ENCODE measurements around the gene GRK6. TPM values are rescaled to one million over a fixed set of nuclear protein-coding genes. Genes with fewer than 3 reads are reported as not detected.

GRK6 gene
- 10 to 100 TPM; 17.0 to 29.5 (median 24.4) TPM for polyA plus RNA-seq
- long read RNA-seq, donor 1, transcript GRK6-201 (16 exons, 2,939 nt) = major isoform, 7 of 8 reads
- long read RNA-seq, donor 1, partial matches to known transcripts = 0 of 8 reads
- long read RNA-seq, donor 1, other reads (novel, unspliced or antisense) = 0 of 8 reads
- long read RNA-seq, donor 2, partial matches to known transcripts = 0 of 3 reads
- long read RNA-seq, donor 2, other reads (novel, unspliced or antisense) = 0 of 3 reads
- long read RNA-seq, donor 3, partial matches to known transcripts = 0 of 2 reads
- long read RNA-seq, donor 3, other reads (novel, unspliced or antisense) = 0 of 2 reads
- long read RNA-seq, donor 4 = 0 reads
- long read RNA-seq, donor 5 = 0 reads
- long read RNA-seq, donor 6, partial matches to known transcripts = 5 of 6 reads
- long read RNA-seq, donor 6, other reads (novel, unspliced or antisense) = 0 of 6 reads
- long read RNA-seq, donor 7, transcript GRK6-201 (16 exons, 2,939 nt) = major isoform, 9 of 9 reads
- long read RNA-seq, donor 7, partial matches to known transcripts = 0 of 9 reads
- long read RNA-seq, donor 7, other reads (novel, unspliced or antisense) = 0 of 9 reads
- long read RNA-seq, donor 8 = 0 reads
- long read RNA-seq, donor 9, partial matches to known transcripts = 0 of 1 reads
- long read RNA-seq, donor 9, other reads (novel, unspliced or antisense) = 0 of 1 reads
- long read RNA-seq, donor 10, partial matches to known transcripts = 0 of 4 reads
- long read RNA-seq, donor 10, other reads (novel, unspliced or antisense) = 0 of 4 reads

GRCh38 chr5:177426566-177427210 is at the start of gene GRK6:
Gene GRK6 (plus strand): TSS chr5:177426676. CDS start chr5:177426846, 170 bp downstream.
- peak; percentile 65 to 79 for DNase-seq

GRCh38 chr5:177377851-177378776 is 48.4 kb upstream of the GRK6 start:
- peaks cover 0 to 4% (median 0%) of the 10 kb centered on the region in 3 donors for H3K36me3 ChIP-seq (ENCODE audit: control insufficient read depth in 3 of 3, insufficient read depth in 2 of 3, low read depth in 1 of 3, low read length in 3 of 3)
- no peaks in the 10 kb centered on the region for H3K9me3 ChIP-seq (ENCODE audit: control insufficient read depth in 2 of 2, insufficient read depth in 1 of 2, low read depth in 1 of 2, low read length in 1 of 2)
- peaks cover 0 to 4% (median 0%) of the 10 kb centered on the region in 3 donors for H3K27me3 ChIP-seq (ENCODE audit: control insufficient read depth in 3 of 3, insufficient read depth in 3 of 3, low read length in 3 of 3)
- no peak for DNase-seq
- peaks cover 0 to 7% (median 0%) of the 10 kb centered on the region in 3 donors for H3K4me1 ChIP-seq (ENCODE audit: control insufficient read depth in 3 of 3, insufficient read depth in 2 of 3, low read depth in 1 of 3, low read length in 2 of 3)
- H3K4me3 ChIP-seq (ENCODE audit: low read depth in 1 of 3, low read length in 3 of 3) = no peak overlapping the region
- 81 to 90% (median 86%) methylated on average over 8 of the region's 8 CpGs for WGBS, 3 donors
- no peak for FAIRE-seq
- peak overlapping the region in 1 of 3 donors; percentile 17 for H3K27ac ChIP-seq (ENCODE audit: low read depth in 1 of 3, low read length in 2 of 3)

More at GRCh38 chr5:177426566-177427210, at the start of gene GRK6:
- no peaks in the 10 kb centered on the region for H3K27me3 ChIP-seq (ENCODE audit: control insufficient read depth in 3 of 3, insufficient read depth in 3 of 3, low read length in 3 of 3)
- peaks cover 0 to 27% (median 0%) of the 10 kb centered on the region in 3 donors for H3K36me3 ChIP-seq (ENCODE audit: control insufficient read depth in 3 of 3, insufficient read depth in 2 of 3, low read depth in 1 of 3, low read length in 3 of 3)
- FAIRE-seq = no peak
- H3K4me1 ChIP-seq (ENCODE audit: control insufficient read depth in 3 of 3, insufficient read depth in 2 of 3, low read depth in 1 of 3, low read length in 2 of 3) = peaks cover 0 to 23% (median 13%) of the 10 kb centered on the region in 3 donors
- no peaks in the 10 kb centered on the region for H3K9me3 ChIP-seq (ENCODE audit: control insufficient read depth in 2 of 2, insufficient read depth in 1 of 2, low read depth in 1 of 2, low read length in 1 of 2)
- H3K4me3 ChIP-seq (ENCODE audit: low read depth in 1 of 3, low read length in 3 of 3) = peak within 1 kb of the TSS; percentile 70 to 90 (median 84)
- 0 to 1% (median 0%) methylated on average over 36 to 82 of the region's 82 CpGs for WGBS, 3 donors
- peak within 1 kb of the TSS; percentile 88 to 100 (median 92) for H3K27ac ChIP-seq (ENCODE audit: low read depth in 1 of 3, low read length in 2 of 3)

GRCh38 chr5:177378884-177379883 is 47.3 kb upstream of the GRK6 start:
- H3K27me3 ChIP-seq (ENCODE audit: control insufficient read depth in 3 of 3, insufficient read depth in 3 of 3, low read length in 3 of 3) = peaks cover 0 to 4% (median 0%) of the 10 kb centered on the region in 3 donors
- FAIRE-seq (no peak), DNase-seq (peak in 1 of 2 donors; percentile 51)
- H3K27ac ChIP-seq (ENCODE audit: low read depth in 1 of 3, low read length in 2 of 3) = peak overlapping the region in 1 of 3 donors; percentile 17
- no peaks in the 10 kb centered on the region for H3K9me3 ChIP-seq (ENCODE audit: control insufficient read depth in 2 of 2, insufficient read depth in 1 of 2, low read depth in 1 of 2, low read length in 1 of 2)
- peaks cover 0 to 7% (median 0%) of the 10 kb centered on the region in 3 donors for H3K4me1 ChIP-seq (ENCODE audit: control insufficient read depth in 3 of 3, insufficient read depth in 2 of 3, low read depth in 1 of 3, low read length in 2 of 3)
- WGBS, 3 donors = 71 to 77% (median 75%) methylated on average over 15 of the region's 15 CpGs
- no peak overlapping the region for H3K4me3 ChIP-seq (ENCODE audit: low read depth in 1 of 3, low read length in 3 of 3)
- no peaks in the 10 kb centered on the region for H3K36me3 ChIP-seq (ENCODE audit: control insufficient read depth in 3 of 3, insufficient read depth in 2 of 3, low read depth in 1 of 3, low read length in 3 of 3)

- Histone ChIP-seq H3K4me3 (ENCODE audit: low read depth in 1 of 3, low read length in 3 of 3) (no peak overlapping the region), H3K27ac (ENCODE audit: low read depth in 1 of 3, low read length in 2 of 3) (no peak overlapping the region)
- no peak for FAIRE-seq
These were observed 45.7 kb upstream of the GRK6 start for GRCh38 chr5:177380805-177381126.

GRCh38 chr5:177382423-177383029 is 44.0 kb upstream of the GRK6 start:
- H3K27me3 ChIP-seq (ENCODE audit: control insufficient read depth in 3 of 3, insufficient read depth in 3 of 3, low read length in 3 of 3) = peaks cover 0 to 4% (median 0%) of the 10 kb centered on the region in 3 donors
- WGBS, 3 donors = 25 to 42% (median 33%) methylated on average over 11 of the region's 11 CpGs
- peaks cover 0 to 7% (median 0%) of the 10 kb centered on the region in 3 donors for H3K4me1 ChIP-seq (ENCODE audit: control insufficient read depth in 3 of 3, insufficient read depth in 2 of 3, low read depth in 1 of 3, low read length in 2 of 3)
- H3K36me3 ChIP-seq (ENCODE audit: control insufficient read depth in 3 of 3, insufficient read depth in 2 of 3, low read depth in 1 of 3, low read length in 3 of 3) = no peaks in the 10 kb centered on the region
- FAIRE-seq (no peak), DNase-seq (no peak)
- H3K4me3 ChIP-seq (ENCODE audit: low read depth in 1 of 3, low read length in 3 of 3) = no peak overlapping the region
- no peaks in the 10 kb centered on the region for H3K9me3 ChIP-seq (ENCODE audit: control insufficient read depth in 2 of 2, insufficient read depth in 1 of 2, low read depth in 1 of 2, low read length in 1 of 2)
- no peak overlapping the region for H3K27ac ChIP-seq (ENCODE audit: low read depth in 1 of 3, low read length in 2 of 3)

More at GRCh38 chr5:177380805-177381126, 45.7 kb upstream of the GRK6 start:
- H3K36me3 ChIP-seq (ENCODE audit: control insufficient read depth in 3 of 3, insufficient read depth in 2 of 3, low read depth in 1 of 3, low read length in 3 of 3) = no peaks in the 10 kb centered on the region
- WGBS, 3 donors = 88 to 92% (median 91%) methylated on average over 6 of the region's 6 CpGs
- peaks cover 0 to 4% (median 0%) of the 10 kb centered on the region in 3 donors for H3K27me3 ChIP-seq (ENCODE audit: control insufficient read depth in 3 of 3, insufficient read depth in 3 of 3, low read length in 3 of 3)
- peaks cover 0 to 7% (median 0%) of the 10 kb centered on the region in 3 donors for H3K4me1 ChIP-seq (ENCODE audit: control insufficient read depth in 3 of 3, insufficient read depth in 2 of 3, low read depth in 1 of 3, low read length in 2 of 3)
- no peak for DNase-seq
- H3K9me3 ChIP-seq (ENCODE audit: control insufficient read depth in 2 of 2, insufficient read depth in 1 of 2, low read depth in 1 of 2, low read length in 1 of 2) = no peaks in the 10 kb centered on the region

GRCh38 chr5:177383181-177383580 is 43.3 kb upstream of the GRK6 start:
- FAIRE-seq (no peak), DNase-seq (no peak)
- Histone ChIP-seq H3K4me3 (ENCODE audit: low read depth in 1 of 3, low read length in 3 of 3) (no peak overlapping the region), H3K4me1 (ENCODE audit: control insufficient read depth in 3 of 3, insufficient read depth in 2 of 3, low read depth in 1 of 3, low read length in 2 of 3) (peaks cover 0 to 7% (median 0%) of the 10 kb centered on the region in 3 donors), H3K27me3 (ENCODE audit: control insufficient read depth in 3 of 3, insufficient read depth in 3 of 3, low read length in 3 of 3) (peaks cover 0 to 4% (median 0%) of the 10 kb centered on the region in 3 donors), H3K27ac (ENCODE audit: low read depth in 1 of 3, low read length in 2 of 3) (no peak overlapping the region), H3K36me3 (ENCODE audit: control insufficient read depth in 3 of 3, insufficient read depth in 2 of 3, low read depth in 1 of 3, low read length in 3 of 3) (no peaks in the 10 kb centered on the region), H3K9me3 (ENCODE audit: control insufficient read depth in 2 of 2, insufficient read depth in 1 of 2, low read depth in 1 of 2, low read length in 1 of 2) (no peaks in the 10 kb centered on the region)
- WGBS, 3 donors = 88 to 90% (median 88%) methylated on average over 9 of the region's 9 CpGs
